ENCODE measurements around the gene NTSR1.

NTSR1 gene

GRCh38 chr20:62711703-62712101 is 3.1 kb downstream of the NTSR1 start:
- no peak for TF ChIP-seq TAF1 (IDR thresholded peaks at IDR 0.05; ENCODE audit: borderline replicate concordance, insufficient read depth, low read length)
- TF ChIP-seq FOXP2 (optimal IDR thresholded peaks at IDR 0.05; ENCODE audit: borderline replicate concordance, extremely low read depth, extremely low read length, insufficient read depth): no peak
- no peak for TF ChIP-seq REST (IDR thresholded peaks at IDR 0.05; ENCODE audit: insufficient read depth in 1 of 2, low read depth in 2 of 2, low read length in 2 of 2)
- TF ChIP-seq SIN3A (IDR thresholded peaks at IDR 0.05; ENCODE audit: borderline replicate concordance, insufficient read depth, low read length): no peak
- TF ChIP-seq POLR2AphosphoS5 (IDR thresholded peaks at IDR 0.05; ENCODE audit: low read depth, low read length): no peak

- TF ChIP-seq FOXP2 (optimal IDR thresholded peaks at IDR 0.05; ENCODE audit: borderline replicate concordance, extremely low read depth, extremely low read length, insufficient read depth): no peak
- TF ChIP-seq TAF1 (IDR thresholded peaks at IDR 0.05; ENCODE audit: borderline replicate concordance, insufficient read depth, low read length): no peak
- no peak for TF ChIP-seq SIN3A (IDR thresholded peaks at IDR 0.05; ENCODE audit: borderline replicate concordance, insufficient read depth, low read length)
- no peak for TF ChIP-seq POLR2AphosphoS5 (IDR thresholded peaks at IDR 0.05; ENCODE audit: low read depth, low read length)
- no peak for TF ChIP-seq REST (IDR thresholded peaks at IDR 0.05; ENCODE audit: insufficient read depth in 1 of 2, low read depth in 2 of 2, low read length in 2 of 2)
Measured at GRCh38 chr20:62712606-62713005, 4.0 kb downstream of the NTSR1 start.

- TF ChIP-seq REST (IDR thresholded peaks at IDR 0.05; ENCODE audit: insufficient read depth in 1 of 2, low read depth in 2 of 2, low read length in 2 of 2) (no peak), POLR2AphosphoS5 (IDR thresholded peaks at IDR 0.05; ENCODE audit: low read depth, low read length) (no peak), SIN3A (IDR thresholded peaks at IDR 0.05; ENCODE audit: borderline replicate concordance, insufficient read depth, low read length) (no peak), FOXP2 (optimal IDR thresholded peaks at IDR 0.05; ENCODE audit: borderline replicate concordance, extremely low read depth, extremely low read length, insufficient read depth) (no peak), TAF1 (IDR thresholded peaks at IDR 0.05; ENCODE audit: borderline replicate concordance, insufficient read depth, low read length) (no peak)
Measured at GRCh38 chr20:62714006-62714405, 5.4 kb downstream of the NTSR1 start.

- TF ChIP-seq SIN3A (IDR thresholded peaks at IDR 0.05; ENCODE audit: borderline replicate concordance, insufficient read depth, low read length): no peak
- no peak for TF ChIP-seq FOXP2 (optimal IDR thresholded peaks at IDR 0.05; ENCODE audit: borderline replicate concordance, extremely low read depth, extremely low read length, insufficient read depth)
- TF ChIP-seq POLR2AphosphoS5 (IDR thresholded peaks at IDR 0.05; ENCODE audit: low read depth, low read length): no peak
- TF ChIP-seq TAF1 (IDR thresholded peaks at IDR 0.05; ENCODE audit: borderline replicate concordance, insufficient read depth, low read length): no peak
- TF ChIP-seq REST (IDR thresholded peaks at IDR 0.05; ENCODE audit: insufficient read depth in 1 of 2, low read depth in 2 of 2, low read length in 2 of 2): no peak
Measured at GRCh38 chr20:62714799-62715198, 6.2 kb downstream of the NTSR1 start.

- TF ChIP-seq REST (IDR thresholded peaks at IDR 0.05; ENCODE audit: insufficient read depth in 1 of 2, low read depth in 2 of 2, low read length in 2 of 2) (no peak), FOXP2 (optimal IDR thresholded peaks at IDR 0.05; ENCODE audit: borderline replicate concordance, extremely low read depth, extremely low read length, insufficient read depth) (no peak), POLR2AphosphoS5 (IDR thresholded peaks at IDR 0.05; ENCODE audit: low read depth, low read length) (no peak), SIN3A (IDR thresholded peaks at IDR 0.05; ENCODE audit: borderline replicate concordance, insufficient read depth, low read length) (no peak), TAF1 (IDR thresholded peaks at IDR 0.05; ENCODE audit: borderline replicate concordance, insufficient read depth, low read length) (no peak)
Measured at GRCh38 chr20:62715201-62715600, 6.6 kb downstream of the NTSR1 start.
